Activated CD4-positive, alpha-beta T cell treated with anti-CD3 and anti-CD28 coated beads, Interleukin-2, amount 50 U/mL, for 48 hours (primary cell): ENCODE data around the gene RGS7.
"Not testable (repeated sequence)": the region's sequence is repeated elsewhere in the genome, so short reads cannot be mapped to it uniquely, and the experiment has no call there.

Experiments
- DNase-seq, 2 experiments: peaks; one replicate each; pipeline ENCODE4 v3.0.0-alpha.2; 2020

The RGS7 gene

DNA sequence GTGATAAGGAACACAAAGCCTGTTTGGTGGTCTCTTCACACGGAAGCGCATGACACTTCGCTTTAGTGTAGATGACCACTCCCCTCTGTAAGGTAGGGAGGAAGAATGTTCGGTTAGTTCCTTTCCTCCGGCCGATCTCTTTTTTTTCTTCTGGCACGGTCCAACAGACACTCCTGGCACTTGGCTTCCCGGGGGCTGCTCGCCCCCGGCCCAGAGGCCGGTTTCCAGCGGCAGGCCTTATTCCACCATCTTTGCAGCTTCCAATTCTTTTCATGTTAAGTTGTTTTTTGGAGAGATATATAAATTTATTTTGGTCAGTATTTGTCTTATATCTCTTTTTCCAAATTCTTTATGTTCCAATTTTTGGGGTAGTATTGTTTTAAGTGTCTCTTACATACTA is 593.2 kb downstream of the RGS7 start:
- no peak for DNase-seq

DNA sequence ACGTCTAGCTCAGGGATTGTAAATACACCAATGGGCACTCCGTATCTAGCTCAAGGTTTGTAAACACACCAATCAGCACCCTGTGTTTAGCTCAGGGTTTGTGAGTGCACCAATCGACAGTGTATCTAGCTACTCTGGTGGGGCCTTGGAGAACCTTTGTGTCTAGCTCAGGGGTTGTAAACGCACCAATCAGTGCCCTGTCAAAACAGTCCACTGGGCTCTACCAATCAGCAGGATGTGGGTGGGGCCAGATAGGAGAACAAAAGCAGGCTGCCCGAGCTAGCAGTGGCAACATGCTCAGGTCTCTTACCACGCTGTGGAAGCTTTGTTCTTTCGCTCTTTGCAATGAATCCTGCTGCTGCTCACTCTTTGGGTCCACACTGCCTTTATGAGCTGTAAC is 593.9 kb downstream of the RGS7 start:
- not testable (repeated sequence) for DNase-seq

GRCh38 chr1:240762471-240762987 is 594.5 kb downstream of the RGS7 start:
- not testable (repeated sequence) for DNase-seq

DNA sequence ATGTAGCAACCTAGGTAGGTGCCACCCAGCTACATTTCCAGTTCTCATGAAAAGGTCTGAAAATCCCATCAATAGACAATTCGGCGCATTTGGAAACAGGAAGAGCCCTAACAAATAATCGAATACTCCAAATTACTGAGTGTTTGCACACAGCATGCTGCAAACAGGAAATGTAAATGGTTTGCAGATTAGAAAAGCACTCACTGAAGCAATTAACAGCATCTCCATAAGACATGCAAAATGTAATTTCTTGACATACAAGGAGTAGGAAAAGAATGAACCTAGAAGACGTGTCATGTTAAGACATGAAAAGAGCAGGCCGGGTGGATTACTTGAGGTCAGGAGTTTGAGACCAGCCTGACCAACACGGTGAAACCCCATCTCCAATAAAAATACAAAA is 598.2 kb downstream of the RGS7 start:
- not testable (repeated sequence) for DNase-seq

GRCh38 chr1:240758296-240758695 is 598.7 kb downstream of the RGS7 start:
- no peak for DNase-seq

DNA sequence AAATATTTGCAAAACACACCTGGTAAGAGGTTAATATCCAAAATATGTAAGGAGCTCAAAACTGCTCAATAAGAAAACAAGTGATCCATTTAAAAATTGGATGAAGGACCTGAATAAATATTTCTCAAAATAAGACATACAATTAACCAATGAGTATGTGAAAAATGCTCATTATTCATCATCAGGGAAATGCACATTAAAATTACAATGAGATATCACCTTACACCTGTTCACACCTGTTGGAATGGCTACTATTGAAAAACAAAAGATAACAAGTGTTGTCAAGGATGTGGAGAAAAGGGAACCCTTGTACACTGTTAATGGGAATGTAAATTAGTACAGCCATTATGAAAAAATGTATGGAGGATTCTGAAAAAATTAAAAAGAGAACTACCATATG is 609.1 kb downstream of the RGS7 start:
- no peak for DNase-seq

DNA sequence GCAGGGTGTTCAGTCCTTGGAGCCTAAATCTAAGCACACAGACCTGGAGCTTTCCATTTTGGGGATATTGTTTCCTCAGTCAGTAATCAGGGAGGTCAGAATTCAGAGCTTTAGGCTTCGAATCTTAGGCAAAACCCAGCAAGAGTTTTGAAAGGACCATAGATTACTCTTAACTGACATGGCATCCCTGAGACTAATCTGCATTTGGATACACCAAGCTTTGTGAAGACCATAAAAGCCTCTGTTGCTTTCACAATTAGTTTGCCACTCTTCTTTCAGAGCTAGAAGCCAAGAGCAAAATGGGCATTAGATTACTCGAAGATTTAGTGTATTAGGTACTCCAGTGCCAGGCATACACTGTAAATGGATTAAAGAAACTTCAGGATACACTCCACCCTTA is 613.3 kb downstream of the RGS7 start:
- no peak for DNase-seq

DNA sequence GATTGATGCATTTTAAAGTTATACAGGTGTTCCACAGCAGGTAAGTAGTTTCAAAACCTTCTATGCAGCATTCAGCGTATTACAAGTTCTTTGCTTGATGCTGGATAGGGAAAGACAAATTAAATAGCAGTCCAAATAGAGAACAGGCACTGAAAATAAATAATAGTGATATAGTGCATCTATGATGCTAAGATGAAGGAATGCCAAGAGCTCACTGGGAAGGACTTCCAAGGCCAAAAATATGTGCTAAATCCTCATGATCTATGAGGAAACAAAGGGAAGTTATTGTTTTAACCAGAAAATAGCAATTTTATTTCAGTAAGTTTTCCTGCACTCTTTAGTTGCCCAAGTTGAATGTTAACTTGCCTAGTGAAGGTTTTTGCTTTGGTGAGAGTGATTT is 617.3 kb downstream of the RGS7 start:
- no peak for DNase-seq

- no peak for DNase-seq
These were observed 617.9 kb downstream of the RGS7 start for GRCh38 chr1:240739139-240739538.

- DNase-seq = no peak
These were observed 619.2 kb downstream of the RGS7 start for GRCh38 chr1:240737766-240738265.

DNA sequence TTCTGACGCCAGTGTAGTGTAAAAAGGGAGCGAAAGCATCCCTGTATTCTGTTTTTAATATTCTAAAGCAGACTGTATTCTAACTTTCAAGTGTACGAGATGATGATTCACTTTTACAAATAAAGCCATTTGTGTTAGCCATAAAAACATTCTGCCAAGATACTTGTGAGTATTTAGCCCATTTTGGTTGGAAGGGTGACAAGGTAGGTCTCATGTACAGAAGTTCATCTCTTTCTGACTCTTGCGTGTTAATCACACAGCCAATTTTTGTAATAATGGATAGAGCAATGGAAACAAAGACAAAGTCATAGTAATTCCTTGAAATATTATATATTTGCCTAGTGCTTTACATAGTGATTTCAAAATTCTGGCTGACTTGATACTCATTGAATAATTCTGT is 619.7 kb downstream of the RGS7 start:
- DNase-seq = no peak

DNA sequence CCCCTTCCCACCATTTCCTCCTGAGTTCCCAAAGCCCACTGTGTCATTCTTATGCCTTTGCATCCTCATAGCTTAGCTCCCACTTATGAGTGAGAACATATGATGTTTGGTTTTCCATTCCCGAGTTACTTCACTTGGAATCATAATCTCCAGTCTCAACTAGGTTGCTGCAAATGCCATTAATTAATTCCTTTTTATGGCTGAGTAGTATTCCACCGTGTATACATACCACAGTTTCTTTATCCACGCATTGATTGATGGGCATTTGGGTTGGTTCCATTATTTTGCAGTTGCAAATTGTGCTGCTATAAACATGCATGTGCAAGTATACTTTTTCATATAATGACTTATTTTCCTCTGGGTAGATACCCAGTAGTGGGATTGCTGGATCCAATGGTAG is 622.3 kb downstream of the RGS7 start:
- DNase-seq = not testable (repeated sequence)

DNA sequence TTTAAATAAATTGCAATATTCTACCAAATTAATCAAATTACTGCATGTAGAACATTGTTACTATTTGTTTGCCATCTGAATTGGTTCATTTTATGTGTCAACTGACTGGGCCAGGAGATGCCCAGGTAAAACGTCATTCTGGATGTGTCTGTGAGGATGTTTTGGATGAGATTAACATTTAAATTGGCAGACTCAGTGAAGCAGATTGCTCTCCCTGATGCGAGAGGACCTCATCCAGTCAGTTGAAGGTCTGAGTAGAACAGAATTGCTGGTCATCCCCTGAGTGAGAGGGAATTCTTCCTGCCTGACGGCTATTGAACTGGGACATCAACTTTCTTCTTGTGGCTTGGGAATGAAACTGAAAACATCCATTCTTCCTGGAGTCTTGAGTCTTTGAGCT is 623.0 kb downstream of the RGS7 start:
- DNase-seq = no peak

- no peak for DNase-seq
These were observed 624.6 kb downstream of the RGS7 start for GRCh38 chr1:240732390-240732789.
